Psoas muscle (tissue), 8 donors: ENCODE measurements around the gene SAE1. TPM values are rescaled to one million over a fixed set of nuclear protein-coding genes. Genes with fewer than 3 reads are reported as not detected.

ENCODE experiments used
- ATAC-seq, 4 donors: fragments of 200-7000 bp; cut with Tn5 transposase; one replicate each; pipeline ENCODE4 v1.9.1; 2020; ENCODE audit warnings: moderate library complexity in 3 of 4, mild to moderate bottlenecking in 2 of 4
- DNase-seq, 2 donors: peaks; one replicate each; pipeline ENCODE4 v3.0.0-alpha.2; 2020
- H3K27ac ChIP-seq: fragments of 200-600 bp; one replicate; pipeline ENCODE4 v1.8.0; 2022
- H3K27me3 ChIP-seq, 3 donors: fragments of 200-600 bp in 1 of 3; one replicate each; pipeline versions ENCODE4 v1.6.1 to v1.8.0; 2013 to 2022; ENCODE audit warnings: low read length in 2 of 3, mild to moderate bottlenecking in 2 of 3, moderate library complexity in 1 of 3; ENCODE audit not compliant: insufficient read depth in 3 of 3
- H3K36me3 ChIP-seq, 2 donors: fragments of 200-600 bp in 1 of 2; one replicate each; pipeline versions ENCODE4 v1.6.1 to v1.8.0; 2013 to 2022; ENCODE audit warnings: low read depth in 1 of 2, mild to moderate bottlenecking in 1 of 2, moderate library complexity in 1 of 2; ENCODE audit not compliant: insufficient read depth in 1 of 2
- H3K4me1 ChIP-seq: fragments of 200-600 bp; one replicate; pipeline ENCODE4 v1.8.0; 2022
- H3K4me3 ChIP-seq: fragments of 200-600 bp; one replicate; pipeline ENCODE4 v1.8.0; 2022; ENCODE audit warnings: mild to moderate bottlenecking
- H3K9me3 ChIP-seq: fragments of 200-600 bp; one replicate; pipeline ENCODE4 v1.8.0; 2022
- CTCF ChIP-seq: fragments of 200-600 bp; IDR thresholded peaks from one replicate; pipeline ENCODE4 v1.8.0; 2022; ENCODE audit warnings: antibody characterized with exemption
- WGBS, 3 donors: extraction: QIAGEN DNeasy Blood & Tissue Kit; methylation state at CpG; one replicate each; pipeline versions ENCODE4 v1.1.6 to v1.1.7; 2013; 5-methylcytosine and 5-hydroxymethylcytosine counted together
- intact Hi-C, 2 donors: fragments of 100-400 bp; cut with DNase I; formaldehyde crosslinking; loops; one replicate each; pipeline versions ENCODE4 v1.11.0 to v1.14.2; 2022
- polyA plus RNA-seq, 3 donors: library from polyadenylated mRNA; stranded (reverse); fragments of 200-250 nt; gene quantifications; one replicate each; pipeline ENCODE4 v1.2.3, GENCODE V29; 2013
- total RNA-seq, 4 donors: library from RNA; stranded (reverse); fragmentation: NEBNext Ultra II Directional in 2 of 4; extraction: Animal tissue kit (Norgen Biotek cat#: 25700) in 2 of 4; gene quantifications; one replicate each; pipeline versions ENCODE4 v1.2.1 to v1.2.4, GENCODE V29; 2021 to 2023
- donor health status: healthy with polysubstance abuse.
- donor health status: DM: no; HTN: no; CAD: no; lungs with moderate emphysema.
- donor health status: Bipolar disorder and iron deficiency.
- donor health status: healthy.
- donor health status: DM: yes; HTN: yes; CAD: no.
- donor health status: DM: no; HTN: no; CAD: no.
- donor health status: DM: no; HTN: no; CAD: no.
- donor health status: DM: yes; HTN: yes; CAD: no.

Gene SAE1
- total and polyA plus RNA-seq, 7 donors: 30.7 to 63.4 (median 42.0) TPM

DNA sequence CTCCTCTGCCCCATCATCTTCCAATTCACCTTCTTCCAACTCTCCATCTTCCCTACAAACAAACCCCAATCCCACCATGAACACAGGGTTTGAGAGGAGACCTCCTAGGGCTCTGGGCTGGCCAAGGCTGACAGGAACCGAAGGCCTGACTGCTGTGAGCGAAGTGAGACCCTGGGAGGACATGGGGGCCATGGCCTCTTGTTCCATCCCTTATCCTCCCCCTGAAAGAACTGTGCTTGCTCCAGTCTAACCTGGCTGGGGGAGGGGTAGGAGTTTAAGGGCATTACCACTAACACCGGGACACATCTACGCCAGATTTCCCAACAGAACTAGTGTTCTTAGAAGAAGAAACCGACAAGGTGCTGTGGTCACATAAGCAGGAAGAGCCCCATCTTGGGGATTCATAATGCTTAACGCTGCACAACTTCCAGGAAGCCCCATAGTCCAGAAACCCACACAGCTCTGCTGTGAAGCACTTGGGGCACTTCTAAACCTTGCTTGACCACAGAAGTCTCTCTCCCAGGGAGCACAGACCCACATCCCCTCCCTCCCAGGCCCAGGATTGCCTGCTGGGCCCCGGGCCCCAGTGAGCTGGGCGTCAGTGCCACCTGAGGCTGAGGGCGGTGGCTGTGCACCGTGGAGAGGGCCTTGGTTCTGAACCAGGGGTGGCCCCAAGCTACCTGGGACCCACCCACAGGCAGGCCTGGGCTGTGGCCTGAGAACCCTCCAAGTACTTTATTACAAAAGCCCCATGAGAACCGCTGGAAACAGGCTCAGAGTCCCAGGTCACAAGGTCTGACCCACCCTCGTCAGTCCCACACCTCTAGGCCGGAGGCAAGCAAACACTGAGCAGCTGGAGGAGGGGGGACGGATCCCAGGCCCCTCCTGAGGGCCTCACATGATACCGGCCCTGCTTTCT is 35.8 kb upstream of the SAE1 start:
- DNase-seq: peak in 1 of 2 donors; percentile 49
- Histone ChIP-seq H3K27me3 (no peaks in the 10 kb centered on the region), H3K4me3 (no peak overlapping the region), H3K9me3 (no peaks in the 10 kb centered on the region), H3K4me1 (peaks cover 53% of the 10 kb centered on the region), H3K27ac (peak overlapping the region; percentile 69), H3K36me3 (peaks cover 0 to 42% of the 10 kb centered on the region in 2 donors)
- intact Hi-C loops: no loop called here
- TF ChIP-seq CTCF: no peak
- 82 to 88% (median 85%) methylated on average over 15 of the region's 15 CpGs for WGBS, 3 donors
- ATAC-seq: no peak

DNA sequence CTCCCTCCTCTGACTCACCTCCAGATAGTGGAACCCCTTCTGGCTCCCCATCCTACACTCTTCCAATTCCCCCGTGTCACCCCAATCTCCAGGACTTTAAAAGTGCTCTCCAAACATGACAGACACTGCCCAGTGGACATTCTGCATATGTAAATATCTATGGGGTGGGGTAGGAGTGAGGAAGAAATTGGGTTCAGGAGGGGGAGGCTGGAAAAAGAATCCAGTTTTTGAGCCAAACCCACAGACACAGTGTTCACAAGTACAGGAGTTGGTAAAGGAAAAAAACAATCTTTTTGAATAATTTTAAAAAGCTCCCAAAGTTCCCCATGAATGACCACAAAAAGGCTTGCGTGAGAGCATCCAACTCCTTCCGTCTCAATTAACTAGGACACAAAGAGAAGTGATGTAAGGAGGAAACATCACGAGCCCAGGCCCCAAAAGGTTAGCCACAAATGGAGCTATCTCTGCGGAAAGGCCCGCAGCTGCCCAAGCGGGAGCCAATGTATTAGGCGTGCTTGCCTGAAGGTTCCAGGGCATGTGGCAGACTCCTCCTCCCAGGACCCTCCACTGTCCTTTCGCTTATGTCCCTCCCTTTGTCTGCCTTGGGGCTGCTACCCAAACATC is 35.0 kb upstream of the SAE1 start:
- 61 to 87% (median 68%) methylated on average over 9 of the region's 9 CpGs for WGBS, 3 donors
- intact Hi-C loops: no loop called here
- ATAC-seq (no peak), DNase-seq (peak in 1 of 2 donors; percentile 42)
- H3K9me3 ChIP-seq: no peaks in the 10 kb centered on the region
- no peak for TF ChIP-seq CTCF
- H3K36me3 ChIP-seq: peaks cover 0 to 34% of the 10 kb centered on the region in 2 donors
- peaks cover 60% of the 10 kb centered on the region for H3K4me1 ChIP-seq
- no peak overlapping the region for H3K4me3 ChIP-seq
- peak overlapping the region; percentile 69 for H3K27ac ChIP-seq
- H3K27me3 ChIP-seq: no peaks in the 10 kb centered on the region

- Histone ChIP-seq H3K4me3 (no peak overlapping the region), H3K36me3 (peaks cover 0 to 28% of the 10 kb centered on the region in 2 donors), H3K9me3 (no peaks in the 10 kb centered on the region), H3K4me1 (peaks cover 65% of the 10 kb centered on the region), H3K27me3 (no peaks in the 10 kb centered on the region), H3K27ac (peak overlapping the region; percentile 69)
- WGBS, 3 donors: 63 to 87% (median 66%) methylated on average over 12 of the region's 12 CpGs
- ATAC-seq (peak; percentile 35 to 68 (median 66)), DNase-seq (peak; percentile 61 to 82)
- intact Hi-C loops: no loop called here
- no peak for TF ChIP-seq CTCF
These were observed 34.4 kb upstream of the SAE1 start for GRCh38 chr19:47096100-47096704.

DNA sequence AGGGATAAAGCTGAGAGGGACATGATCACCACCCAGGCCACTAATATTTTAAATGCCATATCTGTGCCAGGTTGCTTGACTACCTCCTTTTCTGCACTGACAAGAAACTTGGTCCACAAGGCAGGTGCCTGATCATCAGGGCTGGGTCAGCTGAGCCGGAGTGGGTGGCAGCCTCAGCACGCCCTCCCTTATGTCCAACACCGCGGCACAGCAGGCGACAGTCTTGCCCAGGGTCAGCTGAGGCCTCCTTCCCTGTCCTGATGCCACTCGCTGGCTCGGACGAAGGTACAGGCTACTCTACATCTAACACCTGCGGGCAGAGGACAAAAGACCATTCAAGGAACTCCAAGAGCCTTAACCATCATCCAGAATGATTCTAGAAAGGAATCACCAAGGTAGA is 33.9 kb upstream of the SAE1 start:
- ATAC-seq: peak; percentile 68 to 81 (median 80)
- Histone ChIP-seq H3K4me3 (no peak overlapping the region), H3K4me1 (peaks cover 68% of the 10 kb centered on the region), H3K36me3 (peaks cover 0 to 23% of the 10 kb centered on the region in 2 donors), H3K27ac (peak overlapping the region; percentile 69), H3K9me3 (no peaks in the 10 kb centered on the region), H3K27me3 (no peaks in the 10 kb centered on the region)
- DNase-seq: peak in 1 of 2 donors; percentile 77
- 24 to 46% (median 41%) methylated on average over 9 of the region's 9 CpGs for WGBS, 3 donors
- intact Hi-C loops: no loop called here
- TF ChIP-seq CTCF: no peak
